ENCODE results near the gene CCDC91.
A peak's percentile ranks its signal among the peaks of the same experiment; 100 is the strongest.

Gene CCDC91

DNA sequence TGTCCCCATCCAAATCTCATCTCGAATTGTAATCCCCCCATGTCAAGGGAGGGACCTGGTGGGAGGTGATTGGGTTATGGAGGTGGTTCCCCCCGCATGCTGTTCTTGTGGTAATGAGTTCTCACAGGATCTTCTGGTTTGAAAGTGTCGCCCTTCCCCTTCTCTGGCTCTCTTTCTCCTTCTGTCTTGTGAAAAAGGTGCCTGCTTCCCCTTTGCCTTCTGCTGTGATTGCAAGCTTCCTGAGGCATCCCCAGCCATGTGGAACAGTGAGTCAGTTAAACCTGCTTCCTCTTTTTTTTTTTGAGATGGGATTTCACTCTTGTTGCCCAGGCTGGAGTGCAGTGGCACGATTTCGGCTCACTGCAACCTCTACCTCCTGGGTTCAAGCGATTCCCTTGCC, 104.0 kb downstream of the CCDC91 start:
- no peak overlapping the region for H3K4me3 ChIP-seq (replicated peaks; ENCODE audit: low read depth, low read length)
- TF ChIP-seq, protein P1, sequence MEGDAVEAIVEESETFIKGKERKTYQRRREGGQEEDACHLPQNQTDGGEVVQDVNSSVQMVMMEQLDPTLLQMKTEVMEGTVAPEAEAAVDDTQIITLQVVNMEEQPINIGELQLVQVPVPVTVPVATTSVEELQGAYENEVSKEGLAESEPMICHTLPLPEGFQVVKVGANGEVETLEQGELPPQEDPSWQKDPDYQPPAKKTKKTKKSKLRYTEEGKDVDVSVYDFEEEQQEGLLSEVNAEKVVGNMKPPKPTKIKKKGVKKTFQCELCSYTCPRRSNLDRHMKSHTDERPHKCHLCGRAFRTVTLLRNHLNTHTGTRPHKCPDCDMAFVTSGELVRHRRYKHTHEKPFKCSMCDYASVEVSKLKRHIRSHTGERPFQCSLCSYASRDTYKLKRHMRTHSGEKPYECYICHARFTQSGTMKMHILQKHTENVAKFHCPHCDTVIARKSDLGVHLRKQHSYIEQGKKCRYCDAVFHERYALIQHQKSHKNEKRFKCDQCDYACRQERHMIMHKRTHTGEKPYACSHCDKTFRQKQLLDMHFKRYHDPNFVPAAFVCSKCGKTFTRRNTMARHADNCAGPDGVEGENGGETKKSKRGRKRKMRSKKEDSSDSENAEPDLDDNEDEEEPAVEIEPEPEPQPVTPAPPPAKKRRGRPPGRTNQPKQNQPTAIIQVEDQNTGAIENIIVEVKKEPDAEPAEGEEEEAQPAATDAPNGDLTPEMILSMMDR (IDR thresholded peaks at IDR 0.05; ENCODE audit: low read length, missing control alignments): no peak
- no peak for DNase-seq (ENCODE audit: low read depth)

GRCh38 chr12:28296287-28296686, 106.0 kb downstream of the CCDC91 start:
- TF ChIP-seq, protein P1 (IDR thresholded peaks at IDR 0.05; ENCODE audit: low read length, missing control alignments): no peak
- DNase-seq (ENCODE audit: low read depth): no peak
- no peak overlapping the region for H3K4me3 ChIP-seq (replicated peaks; ENCODE audit: low read depth, low read length)

GRCh38 chr12:28303192-28303591, 112.9 kb downstream of the CCDC91 start:
- DNase-seq (ENCODE audit: low read depth): no peak
- no peak overlapping the region for H3K4me3 ChIP-seq (replicated peaks; ENCODE audit: low read depth, low read length)
- TF ChIP-seq, protein P1 (IDR thresholded peaks at IDR 0.05; ENCODE audit: low read length, missing control alignments): no peak

GRCh38 chr12:28306535-28306934, 116.3 kb downstream of the CCDC91 start:
- TF ChIP-seq, protein P1 (IDR thresholded peaks at IDR 0.05; ENCODE audit: low read length, missing control alignments): no peak
- H3K4me3 ChIP-seq (replicated peaks; ENCODE audit: low read depth, low read length): no peak overlapping the region
- no peak for DNase-seq (ENCODE audit: low read depth)

DNA sequence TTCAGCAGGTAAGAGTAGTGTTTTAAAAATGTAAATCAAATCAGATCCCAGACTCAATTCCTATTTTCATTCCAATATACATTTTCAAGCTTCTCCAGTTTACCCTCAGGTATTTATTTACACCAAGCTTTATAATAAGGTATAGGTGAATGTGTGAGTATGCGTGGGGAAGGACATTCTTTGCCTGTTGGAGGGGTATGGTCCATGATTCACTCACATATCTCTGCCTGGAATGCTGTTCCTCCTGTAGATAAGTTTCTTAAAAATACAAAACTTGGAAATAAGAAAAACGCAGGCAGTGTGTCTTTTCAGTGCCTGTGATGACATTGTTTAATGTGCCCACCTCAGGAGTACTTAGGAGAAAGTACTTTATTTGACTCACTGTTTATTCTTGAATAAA, 118.6 kb downstream of the CCDC91 start:
- peak; percentile 22 for DNase-seq (ENCODE audit: low read depth)
- TF ChIP-seq, protein P1 (IDR thresholded peaks at IDR 0.05; ENCODE audit: low read length, missing control alignments): no peak
- H3K4me3 ChIP-seq (replicated peaks; ENCODE audit: low read depth, low read length): no peak overlapping the region

- no peak overlapping the region for H3K4me3 ChIP-seq (replicated peaks; ENCODE audit: low read depth, low read length)
- DNase-seq (ENCODE audit: low read depth): peak; percentile 46
- TF ChIP-seq, protein P1 (IDR thresholded peaks at IDR 0.05; ENCODE audit: low read length, missing control alignments): no peak
Observed at GRCh38 chr12:28313631-28314030, 123.4 kb downstream of the CCDC91 start.

GRCh38 chr12:28316049-28316448, 125.8 kb downstream of the CCDC91 start:
- TF ChIP-seq, protein P1 (IDR thresholded peaks at IDR 0.05; ENCODE audit: low read length, missing control alignments): no peak
- no peak overlapping the region for H3K4me3 ChIP-seq (replicated peaks; ENCODE audit: low read depth, low read length)
- peak; percentile 11 for DNase-seq (ENCODE audit: low read depth)
